ENCODE measurements around the gene ETV5.
"Not testable (repeated sequence)": the region's sequence is repeated elsewhere in the genome, so short reads cannot be mapped to it uniquely, and the experiment has no call there.

Gene ETV5

GRCh38 chr3:186059192-186059591, 49.7 kb downstream of the ETV5 start:
- FAIRE-seq, result no peak

DNA sequence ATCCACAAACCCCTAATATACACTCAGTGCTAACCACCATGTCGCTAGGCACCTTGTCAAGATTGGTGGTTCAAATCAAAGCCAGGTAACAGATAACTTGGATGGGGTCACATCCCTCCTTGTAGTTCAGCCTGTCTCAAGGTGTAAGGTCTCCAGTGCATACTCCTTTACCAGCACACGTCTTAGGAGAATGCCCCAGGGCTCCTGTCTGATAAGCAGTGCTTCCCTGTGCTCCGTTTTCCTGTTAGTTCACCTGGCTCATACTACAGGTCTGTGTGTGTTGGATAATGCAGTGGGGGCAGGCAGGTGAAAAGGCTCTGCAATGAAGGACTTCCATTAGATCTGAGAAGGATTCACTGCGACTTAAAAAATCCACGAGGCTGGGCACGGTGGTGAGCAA, 50.7 kb downstream of the ETV5 start:
- no peak for FAIRE-seq

DNA sequence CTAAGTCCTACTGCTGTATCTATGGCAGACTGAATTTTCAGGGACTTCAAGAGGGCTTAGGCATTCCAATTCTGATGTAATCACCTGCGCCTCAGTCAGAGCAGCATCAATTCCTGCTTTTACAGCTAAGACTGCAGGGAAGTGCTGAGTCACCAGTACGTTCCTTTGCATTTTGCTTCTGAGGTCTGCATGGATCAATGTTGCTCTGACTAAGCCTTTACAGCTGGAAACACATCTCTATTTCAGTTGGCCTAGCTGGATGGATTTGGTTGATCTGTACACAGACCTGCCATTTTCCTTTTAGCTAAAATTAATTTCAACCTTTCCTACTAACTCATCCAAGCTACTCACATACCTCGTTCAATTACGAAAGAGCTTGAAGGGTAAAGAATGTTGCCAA, 51.3 kb downstream of the ETV5 start:
- no peak for FAIRE-seq

DNA sequence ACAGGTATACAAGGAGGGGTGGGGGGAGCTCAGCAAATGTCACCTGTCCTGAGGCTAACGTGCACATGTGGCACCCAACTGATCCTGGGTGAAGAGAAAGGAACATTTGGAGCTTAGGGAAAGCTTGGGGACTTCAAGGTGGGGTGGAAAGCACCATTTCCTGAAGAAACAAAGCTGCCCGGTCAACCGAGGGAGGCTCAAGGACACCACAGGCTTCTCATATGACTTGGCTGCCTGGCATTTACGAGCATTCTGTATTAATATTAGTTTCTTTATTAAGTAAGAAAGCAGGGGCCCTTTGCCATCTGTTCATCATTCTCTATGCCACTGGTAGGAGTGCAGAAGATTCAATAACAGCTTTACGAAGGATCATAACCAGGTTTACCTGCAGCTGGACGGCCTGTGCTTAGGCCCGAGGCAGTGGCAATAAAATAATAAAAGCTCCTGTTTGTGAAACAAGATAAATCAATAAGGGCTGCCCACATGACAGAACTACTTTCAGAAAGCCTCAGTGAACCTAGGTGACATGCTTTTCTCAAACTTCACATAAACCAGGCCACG, 54.0 kb downstream of the ETV5 start:
- no peak for FAIRE-seq

- no peak for FAIRE-seq
Measured at GRCh38 chr3:186053954-186054791, 54.7 kb downstream of the ETV5 start.

- FAIRE-seq, result no peak
Measured at GRCh38 chr3:186052096-186052840, 56.6 kb downstream of the ETV5 start.

- FAIRE-seq, result no peak
Measured at GRCh38 chr3:186049001-186049400, 59.9 kb downstream of the ETV5 start.

DNA sequence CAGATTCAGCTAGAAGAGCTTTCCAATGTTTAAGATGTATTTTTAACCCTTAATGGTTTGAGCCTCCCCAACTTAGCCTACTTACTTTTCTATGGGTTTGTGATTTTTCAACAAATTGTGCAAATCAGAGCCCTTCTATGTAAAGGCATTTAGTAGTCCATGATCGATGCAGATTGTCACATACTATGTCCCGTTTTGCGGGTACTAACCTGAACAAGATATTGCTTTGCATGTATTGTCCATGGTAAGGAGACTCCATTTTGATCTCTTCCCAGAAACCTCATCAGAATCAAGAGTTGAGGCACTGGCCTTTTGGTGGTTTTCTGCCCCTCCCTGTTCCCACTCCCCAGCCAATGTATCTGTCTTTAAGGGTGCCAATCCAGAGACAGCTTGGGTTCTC, 60.8 kb downstream of the ETV5 start:
- no peak for FAIRE-seq

DNA sequence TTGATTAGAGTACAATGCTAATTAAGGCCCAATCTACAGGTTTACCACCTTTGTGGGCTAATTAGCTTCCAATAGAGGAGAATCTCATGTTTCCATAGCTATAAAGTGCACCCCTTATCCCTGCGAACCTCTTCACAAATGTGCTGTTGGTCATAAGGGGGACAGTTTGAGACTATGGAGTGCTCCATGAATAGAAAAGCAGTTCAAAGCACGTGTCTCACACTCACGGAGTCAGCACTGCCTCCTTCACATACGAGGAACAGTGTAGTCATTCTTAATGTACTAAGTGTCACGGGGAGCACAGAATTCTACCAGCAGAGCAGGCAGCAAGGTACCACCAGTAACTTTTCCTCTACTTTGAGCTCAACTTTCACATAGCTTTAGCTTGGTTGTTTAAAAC, 62.1 kb downstream of the ETV5 start:
- no peak for FAIRE-seq

DNA sequence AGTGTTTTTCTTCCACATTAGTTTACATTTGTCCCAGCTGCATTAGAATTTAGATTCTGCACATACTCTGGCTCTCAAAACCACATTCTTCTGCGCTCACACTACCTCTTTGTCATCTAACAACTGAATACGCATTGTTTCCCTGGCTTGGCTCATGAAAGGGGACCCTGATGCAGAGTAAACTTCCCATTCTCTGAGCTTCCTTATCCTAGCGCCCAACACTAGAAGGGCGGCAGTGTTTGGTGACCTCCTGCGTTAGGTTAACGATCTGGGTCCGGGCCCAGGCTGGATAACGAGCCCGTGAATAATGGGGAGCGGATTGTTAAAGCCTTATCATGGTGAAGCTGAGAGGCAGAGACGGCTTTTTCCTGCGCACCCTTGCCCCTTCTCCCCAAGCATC, 63.9 kb downstream of the ETV5 start:
- no peak for FAIRE-seq

DNA sequence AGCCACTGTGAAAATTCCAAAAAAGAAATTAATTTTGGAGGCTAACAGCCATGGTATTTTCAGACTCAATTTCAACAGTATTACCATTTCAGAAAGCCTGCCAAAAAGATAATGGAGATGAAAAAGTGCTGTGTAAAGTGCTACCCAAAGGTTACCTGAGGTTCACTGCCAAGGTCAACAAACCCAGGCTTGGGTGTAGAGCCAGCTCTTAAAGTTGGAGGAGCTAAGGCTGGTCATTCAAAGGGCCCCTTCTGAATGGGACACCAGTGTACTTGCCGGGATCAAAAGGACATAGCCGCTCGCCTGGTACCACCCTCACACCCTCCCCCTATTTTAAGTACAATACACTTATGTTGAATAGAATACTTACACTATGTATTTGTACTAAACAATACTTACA, 64.5 kb downstream of the ETV5 start:
- FAIRE-seq, result no peak

GRCh38 chr3:186042521-186043202, 66.2 kb downstream of the ETV5 start:
- no peak for FAIRE-seq

GRCh38 chr3:186042036-186042435, 66.9 kb downstream of the ETV5 start:
- no peak for FAIRE-seq

GRCh38 chr3:186038360-186038759, 70.5 kb downstream of the ETV5 start:
- FAIRE-seq, result no peak

DNA sequence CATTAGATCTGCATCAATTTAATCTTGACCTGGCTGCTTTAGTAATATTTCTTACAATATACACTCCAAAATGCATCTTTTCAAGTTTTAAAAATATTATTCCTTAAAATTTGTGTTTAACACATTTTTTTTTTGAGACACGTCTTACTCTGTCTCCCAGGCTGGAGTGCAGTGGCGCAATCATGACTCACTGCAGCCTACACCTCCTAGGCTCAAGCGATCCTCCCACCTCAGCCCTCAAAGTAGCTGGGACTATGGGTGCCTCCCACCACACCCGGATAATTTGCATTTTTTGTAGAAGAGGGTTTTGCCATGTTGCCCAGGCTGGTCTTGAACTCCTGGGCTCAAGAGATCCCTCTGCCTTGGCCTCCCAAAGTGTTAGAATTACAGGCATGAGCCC, 73.6 kb downstream of the ETV5 start:
- no peak for FAIRE-seq

DNA sequence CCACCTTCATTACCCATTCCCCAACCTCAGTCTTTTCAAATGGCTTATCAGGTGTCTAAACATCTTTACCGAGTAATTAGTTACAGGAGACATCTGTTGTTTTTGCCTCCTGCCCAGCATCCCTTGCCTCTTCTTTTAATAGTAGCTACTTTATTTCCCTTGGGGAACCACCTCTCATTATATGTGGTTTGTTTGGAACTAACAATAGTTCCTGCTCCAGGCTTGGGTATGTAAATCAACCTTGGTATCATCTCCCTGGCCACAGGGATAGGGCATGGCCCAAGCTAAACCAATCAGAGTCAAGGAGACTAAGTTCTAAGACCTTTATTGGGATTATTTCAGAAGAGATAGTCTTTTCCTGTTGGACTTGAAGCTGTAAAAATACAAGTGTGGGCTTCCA, 76.6 kb downstream of the ETV5 start:
- no peak for FAIRE-seq

DNA sequence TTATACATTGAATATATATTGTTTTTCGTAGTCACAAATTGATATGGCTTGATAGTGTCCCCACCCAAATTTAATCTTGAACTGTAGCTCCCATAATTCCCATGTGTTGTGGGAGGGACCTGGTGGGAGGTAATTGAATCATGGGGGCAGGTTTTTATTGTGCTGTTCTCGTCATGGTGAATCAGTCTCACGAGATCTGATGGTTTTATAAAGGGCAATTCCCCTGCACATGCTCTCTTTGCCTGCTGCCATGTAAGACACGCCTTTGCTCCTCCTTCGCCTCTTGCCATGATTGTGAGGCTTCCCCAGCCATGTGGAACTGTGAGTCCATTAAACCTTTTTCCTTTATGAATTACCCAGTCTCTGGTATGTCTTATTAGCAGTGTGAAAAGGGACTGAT, 82.9 kb downstream of the ETV5 start:
- not testable (repeated sequence) for FAIRE-seq

DNA sequence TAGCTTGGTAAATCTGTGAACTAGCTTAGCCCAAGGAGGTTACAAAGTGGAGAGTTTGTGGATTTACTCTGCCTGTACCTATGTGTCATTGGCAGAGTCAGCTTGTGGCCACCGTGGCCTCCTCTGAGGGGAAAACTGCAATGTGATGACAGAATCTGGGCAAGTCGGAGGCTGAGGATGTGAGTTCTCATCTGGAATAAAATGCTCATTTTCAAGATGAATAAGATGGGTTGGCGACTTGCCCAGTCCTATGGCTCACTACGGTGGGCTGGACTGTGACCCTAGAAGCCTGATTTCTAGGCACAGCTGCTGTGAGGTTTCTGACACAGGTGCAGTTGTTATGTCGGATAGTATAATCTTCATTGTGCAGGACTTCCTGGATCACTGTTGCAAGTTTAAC, 83.7 kb downstream of the ETV5 start:
- no peak for FAIRE-seq

GRCh38 chr3:186024210-186024609, 84.7 kb downstream of the ETV5 start:
- no peak for FAIRE-seq

DNA sequence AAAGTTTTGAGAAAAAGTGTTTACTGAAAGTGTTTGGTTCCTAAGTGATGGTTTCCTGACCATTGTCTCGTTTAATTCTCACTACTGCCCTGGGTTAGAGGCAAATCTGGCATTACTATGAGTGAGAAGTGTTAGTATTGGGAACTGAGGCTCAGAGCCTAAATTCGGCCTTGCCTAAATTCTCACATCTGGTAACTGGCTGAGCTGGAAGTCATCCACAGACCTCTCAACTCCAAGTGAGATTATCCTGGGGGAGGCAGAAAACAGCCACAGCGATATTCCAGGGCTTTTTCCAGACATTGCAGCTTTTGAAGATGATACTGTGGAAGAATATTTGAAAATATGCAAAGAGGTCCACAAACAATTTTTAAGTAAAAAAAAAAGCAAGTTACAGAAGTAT, 86.0 kb downstream of the ETV5 start:
- FAIRE-seq, result no peak

DNA sequence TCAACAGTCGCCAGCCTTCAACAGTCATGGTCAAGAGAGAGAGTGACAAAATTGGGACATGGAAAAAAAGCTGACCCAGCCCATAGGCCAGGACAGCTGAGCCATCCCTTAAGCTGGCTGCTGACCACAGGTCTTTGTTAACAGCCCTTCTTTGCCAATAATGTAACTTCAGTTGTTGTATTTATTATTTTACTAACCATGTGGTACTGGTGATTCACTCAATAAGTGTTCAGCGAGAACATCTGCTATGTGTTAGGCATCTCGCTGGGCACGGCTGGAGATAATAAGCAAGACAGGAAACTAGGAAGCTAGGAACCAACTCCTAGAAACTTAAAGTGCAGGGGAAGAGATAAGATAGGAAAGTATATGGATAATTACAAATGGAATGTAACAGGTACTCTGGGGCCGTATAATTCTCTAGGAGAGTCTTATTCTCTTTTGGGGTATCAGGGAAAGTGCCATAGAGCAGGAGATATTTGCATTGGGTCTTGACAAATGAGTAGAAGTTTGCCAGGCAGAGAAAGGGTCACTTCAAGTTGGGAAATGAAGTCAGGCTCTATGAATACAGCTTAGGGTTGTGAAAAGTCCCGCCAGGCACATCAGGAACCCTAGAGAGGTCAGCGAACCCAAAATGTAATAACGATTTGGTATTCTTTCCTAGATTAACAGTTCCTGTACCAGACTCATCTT, 87.1 kb downstream of the ETV5 start:
- no peak for FAIRE-seq

GRCh38 chr3:186021250-186021649, 87.6 kb downstream of the ETV5 start:
- FAIRE-seq, result not testable (repeated sequence)

- FAIRE-seq, result not testable (repeated sequence)
Measured at GRCh38 chr3:186019288-186019687, 89.6 kb downstream of the ETV5 start.
